ENCODE measurements around the gene GBGT1.
A peak's percentile ranks its signal among the peaks of the same experiment; 100 is the strongest.

GBGT1 gene

GRCh38 chr9:133120501-133121197 is 43.1 kb downstream of the GBGT1 start:
- DNase-seq = no peak
- Mint-ChIP-seq H3K4me1 (peaks cover 76% of the 10 kb centered on the region), H3K4me3 (peak overlapping the region; percentile 77)

GRCh38 chr9:133119846-133120500 is 43.7 kb downstream of the GBGT1 start:
- Mint-ChIP-seq H3K9me3 (no peaks in the 10 kb centered on the region), H3K27ac (no peak overlapping the region)
- no peak for DNase-seq

More at GRCh38 chr9:133120501-133121197, 43.1 kb downstream of the GBGT1 start:
- H3K27ac Mint-ChIP-seq = no peak overlapping the region
- no peak for TF ChIP-seq CTCF (IDR thresholded peaks at IDR 0.05)
- peaks cover 2% of the 10 kb centered on the region for H3K27me3 Mint-ChIP-seq (ENCODE audit: low read depth, poor library complexity)
- H3K9me3 Mint-ChIP-seq = no peaks in the 10 kb centered on the region
- no peaks in the 10 kb centered on the region for H3K36me3 Mint-ChIP-seq (ENCODE audit: low read depth)

GRCh38 chr9:133119103-133119845 is 44.4 kb downstream of the GBGT1 start:
- DNase-seq = peak; percentile 51
- H3K4me1 Mint-ChIP-seq = peaks cover 82% of the 10 kb centered on the region
- H3K4me3 Mint-ChIP-seq = peak overlapping the region; percentile 77
- H3K36me3 Mint-ChIP-seq (ENCODE audit: low read depth) = no peaks in the 10 kb centered on the region
- H3K9me3 Mint-ChIP-seq = no peaks in the 10 kb centered on the region
- no peak for TF ChIP-seq CTCF (IDR thresholded peaks at IDR 0.05)
- no peak overlapping the region for H3K27ac Mint-ChIP-seq
- no peaks in the 10 kb centered on the region for H3K27me3 Mint-ChIP-seq (ENCODE audit: low read depth, poor library complexity)

More at GRCh38 chr9:133119846-133120500, 43.7 kb downstream of the GBGT1 start:
- H3K4me1 Mint-ChIP-seq = peaks cover 80% of the 10 kb centered on the region
- no peak for TF ChIP-seq CTCF (IDR thresholded peaks at IDR 0.05)
- H3K27me3 Mint-ChIP-seq (ENCODE audit: low read depth, poor library complexity) = peaks cover 2% of the 10 kb centered on the region
- H3K36me3 Mint-ChIP-seq (ENCODE audit: low read depth) = no peaks in the 10 kb centered on the region
- H3K4me3 Mint-ChIP-seq = peak overlapping the region; percentile 77

- Mint-ChIP-seq H3K4me1 (peaks cover 82% of the 10 kb centered on the region), H3K27me3 (ENCODE audit: low read depth, poor library complexity) (no peaks in the 10 kb centered on the region), H3K27ac (peak overlapping the region; percentile 23), H3K9me3 (no peaks in the 10 kb centered on the region), H3K36me3 (ENCODE audit: low read depth) (no peaks in the 10 kb centered on the region), H3K4me3 (peak overlapping the region; percentile 77)
- no peak for DNase-seq
- TF ChIP-seq CTCF (IDR thresholded peaks at IDR 0.05) = no peak
Observed at GRCh38 chr9:133118568-133118967, 45.1 kb downstream of the GBGT1 start.

- peaks cover 82% of the 10 kb centered on the region for H3K4me1 Mint-ChIP-seq
Observed at GRCh38 chr9:133118179-133118520, 45.6 kb downstream of the GBGT1 start.

More at GRCh38 chr9:133118179-133118520, 45.6 kb downstream of the GBGT1 start:
- Mint-ChIP-seq H3K36me3 (ENCODE audit: low read depth) (no peaks in the 10 kb centered on the region), H3K27me3 (ENCODE audit: low read depth, poor library complexity) (no peaks in the 10 kb centered on the region), H3K9me3 (no peaks in the 10 kb centered on the region), H3K27ac (no peak overlapping the region), H3K4me3 (no peak overlapping the region)
- TF ChIP-seq CTCF (IDR thresholded peaks at IDR 0.05) = no peak
- no peak for DNase-seq
